AML-193 (cell line): ENCODE results near the gene ATRIP.
"Not testable (repeated sequence)": the region's sequence is repeated elsewhere in the genome, so short reads cannot be mapped to it uniquely, and the experiment has no call there.

ENCODE experiments used
- DNase-seq, 2 experiments: peaks; one replicate each; lab custom pipeline; 2025; lab: John Stamatoyannopoulos, UW

Gene ATRIP

GRCh38 chr3:48446425-48447193 is at the start of gene ATRIP:
Gene ATRIP (plus strand): TSS chr3:48446737. CDS start chr3:48446846, 109 bp downstream.
- DNase-seq, result peak; percentile 91 to 96

DNA sequence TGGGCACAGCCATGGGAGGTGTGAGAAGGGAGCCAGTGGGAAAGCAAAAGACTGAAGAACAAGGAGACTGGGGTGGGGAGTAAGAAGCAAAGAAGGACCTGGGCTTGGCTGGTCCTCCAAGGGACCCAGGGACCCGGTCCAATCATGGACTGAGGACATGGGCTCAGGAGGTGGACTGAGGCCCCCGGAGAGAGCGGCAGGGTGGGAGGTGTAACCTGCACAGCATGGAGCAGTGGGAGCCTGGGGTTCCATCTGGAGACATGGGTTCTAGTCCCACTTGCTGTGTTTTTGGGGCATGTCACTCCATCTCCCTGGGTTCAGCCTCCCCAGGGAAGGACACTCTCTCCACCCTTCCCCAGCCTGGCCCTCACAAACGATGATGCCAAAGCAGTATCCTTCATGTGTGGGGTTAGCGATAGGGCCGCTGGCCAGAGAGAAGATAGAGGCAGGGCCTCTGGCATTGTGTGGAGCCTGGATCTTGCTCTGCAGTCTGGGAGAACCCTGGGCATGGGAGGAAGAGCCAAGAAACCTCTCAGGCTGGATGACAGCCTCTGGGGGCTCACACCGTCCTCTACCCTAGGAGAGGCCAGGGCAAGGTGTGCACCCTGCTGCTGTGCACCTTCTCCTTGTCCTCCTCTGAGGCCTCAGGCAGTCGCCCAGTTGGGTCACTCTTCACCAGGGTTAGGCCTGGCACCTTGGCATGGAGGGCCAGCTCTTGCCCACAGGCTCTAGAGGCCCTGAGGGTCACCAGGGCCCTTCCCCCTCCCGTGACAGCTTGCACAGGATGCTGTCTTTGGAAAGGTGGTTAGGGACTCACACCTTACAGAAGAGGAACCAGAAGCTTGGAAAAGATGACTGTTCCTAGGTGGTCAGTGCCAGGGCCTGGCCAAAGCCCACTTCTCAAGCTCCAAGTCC is 48.5 kb upstream of the ATRIP start:
- no peak for DNase-seq

DNA sequence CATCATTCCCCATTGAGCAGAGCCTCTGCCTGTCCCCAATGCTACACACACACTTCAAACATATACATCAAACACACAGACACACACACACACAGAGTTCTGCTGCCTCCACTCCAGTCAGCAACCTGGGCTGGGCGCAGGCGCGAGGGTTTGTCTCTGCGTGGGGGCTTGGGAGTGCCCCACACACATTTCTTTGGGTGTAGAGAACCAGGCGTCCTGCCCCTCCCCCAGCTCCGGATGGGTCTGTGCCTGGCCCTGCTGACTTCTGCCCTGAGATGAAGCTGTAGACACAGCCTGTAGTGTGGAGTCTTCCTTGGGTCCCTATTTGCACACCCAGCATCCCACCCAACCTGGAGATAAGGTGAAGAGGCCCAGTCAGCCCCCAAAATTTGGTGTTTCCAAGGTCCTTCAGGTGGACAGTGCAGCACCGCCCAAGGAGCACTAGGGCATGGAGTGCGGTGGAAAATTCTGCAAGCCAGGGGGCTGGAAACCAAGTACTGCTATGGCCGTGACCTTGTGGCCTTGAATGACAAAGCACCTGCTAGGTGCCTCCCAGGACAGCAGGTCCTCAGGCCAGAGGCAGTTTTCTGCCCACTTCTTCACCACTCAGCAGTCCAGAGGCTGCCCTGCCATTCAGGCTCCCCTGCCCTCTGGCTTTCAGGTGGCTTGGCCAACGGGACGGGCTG is 47.7 kb upstream of the ATRIP start:
- no peak for DNase-seq

- peak; percentile 61 to 64 for DNase-seq
These were observed 47.0 kb upstream of the ATRIP start for GRCh38 chr3:48399387-48400172.

DNA sequence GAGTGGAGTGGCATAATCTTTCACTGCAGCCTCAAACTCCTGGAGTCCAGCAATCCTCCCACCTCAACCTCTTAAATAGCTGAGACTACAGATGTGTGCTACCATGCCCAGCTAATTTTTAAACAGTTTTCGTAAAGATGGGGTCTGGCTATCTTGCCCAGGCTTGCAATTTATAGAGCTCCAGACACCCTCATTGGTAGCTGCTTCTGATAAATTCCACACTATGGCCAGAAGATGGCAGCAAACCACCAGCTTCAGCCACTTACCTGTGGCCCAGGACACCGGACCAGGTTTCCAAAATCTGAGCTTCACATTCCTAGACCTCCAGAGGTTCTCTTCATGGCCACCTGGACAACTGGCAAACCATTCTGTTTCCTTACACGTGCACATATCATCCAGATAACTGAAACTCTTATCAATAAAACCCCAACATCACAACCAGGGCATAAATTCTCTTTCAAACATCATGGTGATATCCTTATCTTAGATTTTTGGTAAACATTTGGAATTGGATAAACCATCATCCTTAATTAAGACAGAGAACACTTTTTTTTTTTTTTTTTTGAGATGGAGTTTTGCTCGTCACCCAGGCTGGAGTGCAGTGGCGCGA is 45.6 kb upstream of the ATRIP start:
- DNase-seq, result peak; percentile 70 to 71

DNA sequence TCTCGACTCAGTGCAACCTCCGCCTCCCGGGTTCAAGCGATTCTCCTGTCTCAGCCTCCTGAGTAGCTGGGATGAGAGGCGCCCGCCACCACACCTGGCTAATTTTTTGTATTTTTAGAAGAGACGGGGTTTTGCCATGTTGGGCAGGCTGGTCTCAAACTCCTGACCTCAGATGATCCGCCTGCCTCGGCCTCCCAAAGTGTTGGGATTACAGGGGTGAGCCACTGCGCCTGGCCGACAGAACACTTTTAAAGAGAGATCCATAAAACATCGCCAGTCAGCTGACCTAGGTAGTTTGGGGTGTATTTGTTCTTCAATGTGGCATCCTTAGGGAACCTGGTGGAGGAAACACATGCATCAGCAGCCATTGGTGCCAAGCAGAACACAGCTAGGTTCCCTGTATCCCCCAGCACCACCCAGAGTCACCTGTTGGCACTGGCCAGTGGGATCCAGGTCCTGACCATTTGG is 45.1 kb upstream of the ATRIP start:
- not testable (repeated sequence) for DNase-seq

GRCh38 chr3:48402281-48402732 is 44.2 kb upstream of the ATRIP start:
- DNase-seq, result no peak

- DNase-seq, result no peak
These were observed 43.6 kb upstream of the ATRIP start for GRCh38 chr3:48402907-48403306.

DNA sequence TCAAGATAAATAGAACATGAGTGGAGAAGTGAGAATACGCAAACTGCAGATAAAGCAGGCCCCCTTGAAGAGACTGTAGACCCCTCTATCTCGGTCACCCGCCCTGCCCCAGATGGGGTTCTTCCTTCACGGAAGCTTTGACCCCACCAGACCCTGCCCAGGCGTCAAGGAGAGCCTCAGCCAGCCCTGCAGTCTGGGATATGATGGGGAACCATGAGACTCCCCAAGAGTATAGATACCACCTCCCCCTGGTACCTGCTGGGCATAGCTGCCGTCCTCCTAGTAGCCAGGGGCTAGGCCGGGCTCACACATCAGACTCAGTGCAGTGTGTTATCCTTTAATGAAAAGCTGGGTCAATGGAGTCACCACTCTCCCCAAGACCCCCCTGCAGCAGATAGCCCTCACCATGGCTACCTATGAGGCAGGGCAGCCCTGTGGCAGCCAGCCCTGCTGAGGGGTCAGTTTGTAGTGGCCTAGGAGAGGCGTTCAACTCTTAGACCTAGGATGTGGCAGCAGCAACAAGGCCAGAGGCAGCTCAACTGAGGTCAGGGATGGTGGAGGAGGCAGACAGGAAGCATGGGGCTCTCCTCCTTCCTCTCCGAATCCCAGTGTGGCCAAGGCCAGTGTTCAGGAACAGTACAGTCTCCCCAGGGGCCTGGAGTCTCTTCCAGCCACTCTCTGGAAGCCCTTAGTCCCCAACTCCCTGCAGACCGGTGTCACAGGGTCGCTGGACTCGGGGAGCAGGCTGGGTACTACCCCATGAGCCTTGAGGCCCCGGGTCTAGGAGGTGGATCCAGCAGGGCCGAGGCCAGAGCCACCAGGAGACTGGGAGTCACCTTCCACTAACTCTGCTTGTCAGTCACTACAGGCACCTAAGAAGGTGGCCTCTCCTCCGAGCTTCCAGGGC is 42.8 kb upstream of the ATRIP start:
- DNase-seq, result no peak

GRCh38 chr3:48404440-48405342 is 41.8 kb upstream of the ATRIP start:
- DNase-seq, result no peak

- DNase-seq, result no peak
These were observed 41.1 kb upstream of the ATRIP start for GRCh38 chr3:48405343-48405881.

DNA sequence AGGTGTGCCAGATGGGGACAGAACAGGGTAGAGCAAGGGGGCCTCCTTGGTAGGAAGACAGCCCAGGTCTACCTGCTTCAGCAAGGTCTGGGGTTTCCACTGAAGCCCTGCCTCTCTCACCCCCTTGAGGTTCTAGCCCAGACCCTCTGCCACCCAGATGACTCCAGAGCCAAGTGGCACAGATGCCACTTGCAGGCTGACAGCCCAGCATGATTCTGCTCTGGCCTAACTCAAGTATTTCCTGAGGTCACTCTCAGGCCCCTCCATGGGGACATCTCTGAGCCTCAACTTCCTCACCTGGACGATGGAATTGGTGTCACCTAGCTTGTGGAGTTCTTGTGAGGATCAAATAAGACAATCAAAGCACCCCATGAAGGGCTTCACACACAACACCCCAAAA is 40.6 kb upstream of the ATRIP start:
- DNase-seq, result no peak

GRCh38 chr3:48406443-48407431 is 39.8 kb upstream of the ATRIP start:
- DNase-seq, result no peak

- DNase-seq, result no peak
These were observed 38.9 kb upstream of the ATRIP start for GRCh38 chr3:48407542-48408099.

DNA sequence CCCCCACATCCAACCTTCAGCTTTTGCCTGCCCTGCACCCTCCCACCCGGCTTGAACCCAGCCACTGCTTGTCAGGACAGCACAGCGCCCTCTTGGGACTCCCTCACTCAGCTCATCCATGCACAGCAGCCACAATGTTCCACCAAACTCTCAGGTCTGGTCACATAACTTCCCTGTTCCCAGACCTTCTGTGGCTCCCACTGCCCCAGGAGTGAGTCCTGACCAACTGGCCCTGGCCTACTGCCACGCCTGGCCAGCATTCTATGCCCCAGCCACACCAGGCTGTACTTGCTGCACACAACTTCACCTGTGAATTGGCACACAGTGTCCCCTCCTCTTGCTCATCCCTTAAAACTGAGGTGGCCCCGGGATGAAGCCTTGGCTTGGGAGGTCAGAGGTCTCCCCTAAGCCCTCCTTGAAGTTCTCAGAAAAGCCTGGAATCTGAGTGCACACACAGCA is 37.7 kb upstream of the ATRIP start:
- DNase-seq, result peak; percentile 21 to 30

DNA sequence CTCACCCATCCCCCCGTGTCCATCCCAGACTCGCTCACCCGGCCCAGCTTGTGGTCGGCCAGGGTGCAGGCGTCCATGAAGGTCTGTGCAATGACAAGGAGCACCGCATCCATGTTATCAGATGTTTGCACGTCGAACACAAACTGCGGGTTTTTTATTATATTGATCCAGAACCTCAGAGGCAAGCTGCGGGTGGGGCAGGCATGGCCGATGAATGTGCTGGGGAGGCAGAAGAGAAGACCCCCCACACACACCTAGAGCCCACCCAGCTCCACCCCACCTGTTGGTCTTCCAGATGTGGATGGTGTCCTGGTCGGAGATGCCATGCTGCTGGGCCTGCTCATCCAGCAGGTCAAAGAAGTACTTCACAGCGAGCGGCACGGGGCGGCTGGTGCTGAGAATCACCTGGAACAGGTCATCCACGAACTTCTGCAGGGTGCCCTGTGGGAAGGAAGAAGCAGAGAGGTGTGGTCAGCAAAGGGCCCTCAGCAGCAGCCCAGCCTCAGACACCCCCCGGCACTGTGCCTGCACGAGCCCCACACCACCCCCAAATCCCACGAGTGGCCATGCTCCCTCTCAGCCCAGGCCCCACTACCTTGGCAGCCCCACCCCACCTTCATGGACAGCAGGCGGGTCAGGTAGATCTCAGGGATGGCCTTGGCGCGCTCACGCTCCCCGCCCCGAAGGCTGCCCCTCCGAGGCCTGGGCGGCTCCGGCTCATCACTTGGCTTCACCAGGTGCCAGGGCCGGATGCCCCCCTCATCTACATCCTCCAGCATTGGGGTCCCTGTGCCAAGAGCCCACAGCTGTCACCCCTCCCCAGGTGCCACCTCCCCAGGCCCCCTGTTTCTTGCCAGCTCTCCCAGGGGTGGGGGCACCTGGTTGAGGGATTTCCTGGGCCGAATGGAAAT is 37.0 kb upstream of the ATRIP start:
- no peak for DNase-seq
